HG03175 (cell line): Measurements from ENCODE around the gene PMVK.

Experiments
- ATAC-seq: cut with Tn5 transposase; IDR thresholded peaks from one replicate; pipeline ENCODE4 v1.9.1; 2021; ENCODE audit warnings: mild to moderate bottlenecking, moderate library complexity; ENCODE audit not compliant: unreplicated experiment

Gene PMVK

DNA sequence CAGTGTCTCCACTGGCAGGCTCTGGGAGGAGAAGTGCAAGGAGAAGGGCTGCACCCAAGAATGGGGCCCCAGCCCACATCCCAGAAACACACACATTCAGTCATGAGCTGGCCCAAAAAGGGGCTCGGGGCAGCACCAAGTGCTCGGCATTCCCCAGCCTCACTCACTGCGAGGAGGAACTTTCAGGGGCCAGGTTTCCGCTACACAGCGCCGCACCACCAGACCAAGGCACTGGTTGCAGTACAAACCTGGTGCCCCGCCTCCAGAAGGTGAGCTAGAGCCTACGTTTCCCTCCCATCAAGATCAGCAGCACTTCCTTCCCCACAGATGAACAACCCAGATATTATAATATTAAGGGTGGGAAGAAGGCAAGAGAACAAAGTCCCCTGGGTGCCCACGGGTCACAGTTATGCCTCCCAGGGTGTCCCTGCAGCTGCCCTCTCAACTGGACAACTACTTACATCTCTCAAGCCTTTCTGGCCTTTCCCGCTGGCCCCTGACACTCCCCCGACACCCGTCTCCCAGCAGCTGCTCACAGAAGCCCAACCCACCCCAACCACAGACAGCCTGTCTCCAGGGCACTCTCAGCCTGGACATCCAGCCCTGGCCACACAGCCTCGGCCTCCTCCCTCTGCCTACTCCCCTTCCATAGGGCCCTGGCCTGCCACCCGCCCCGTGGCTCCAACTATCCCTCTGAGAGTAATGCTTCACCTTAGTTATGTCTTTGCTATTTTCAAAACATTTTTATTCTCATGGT is 15.6 kb upstream of the PMVK start:
- ATAC-seq: no peak

DNA sequence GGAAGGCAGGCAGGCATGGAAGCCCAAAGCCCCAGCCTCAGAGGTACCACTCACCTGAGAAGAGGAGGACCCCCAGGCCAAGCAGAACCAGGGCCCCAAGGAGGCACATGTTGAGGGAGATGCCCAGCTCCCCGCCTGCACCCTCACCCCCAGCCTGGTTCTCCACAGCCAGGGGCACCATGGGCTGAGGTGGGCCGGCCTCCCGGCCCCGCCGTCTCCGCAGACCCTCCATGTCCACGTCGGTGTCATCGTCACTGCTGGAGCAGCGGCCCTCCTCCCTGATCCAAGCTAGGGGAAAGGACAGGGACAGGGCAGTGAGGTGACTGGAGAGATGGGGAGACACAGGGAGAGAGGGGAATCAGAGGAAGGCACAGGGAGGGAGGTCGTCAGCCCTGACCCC is 11.6 kb upstream of the PMVK start:
- ATAC-seq: no peak

DNA sequence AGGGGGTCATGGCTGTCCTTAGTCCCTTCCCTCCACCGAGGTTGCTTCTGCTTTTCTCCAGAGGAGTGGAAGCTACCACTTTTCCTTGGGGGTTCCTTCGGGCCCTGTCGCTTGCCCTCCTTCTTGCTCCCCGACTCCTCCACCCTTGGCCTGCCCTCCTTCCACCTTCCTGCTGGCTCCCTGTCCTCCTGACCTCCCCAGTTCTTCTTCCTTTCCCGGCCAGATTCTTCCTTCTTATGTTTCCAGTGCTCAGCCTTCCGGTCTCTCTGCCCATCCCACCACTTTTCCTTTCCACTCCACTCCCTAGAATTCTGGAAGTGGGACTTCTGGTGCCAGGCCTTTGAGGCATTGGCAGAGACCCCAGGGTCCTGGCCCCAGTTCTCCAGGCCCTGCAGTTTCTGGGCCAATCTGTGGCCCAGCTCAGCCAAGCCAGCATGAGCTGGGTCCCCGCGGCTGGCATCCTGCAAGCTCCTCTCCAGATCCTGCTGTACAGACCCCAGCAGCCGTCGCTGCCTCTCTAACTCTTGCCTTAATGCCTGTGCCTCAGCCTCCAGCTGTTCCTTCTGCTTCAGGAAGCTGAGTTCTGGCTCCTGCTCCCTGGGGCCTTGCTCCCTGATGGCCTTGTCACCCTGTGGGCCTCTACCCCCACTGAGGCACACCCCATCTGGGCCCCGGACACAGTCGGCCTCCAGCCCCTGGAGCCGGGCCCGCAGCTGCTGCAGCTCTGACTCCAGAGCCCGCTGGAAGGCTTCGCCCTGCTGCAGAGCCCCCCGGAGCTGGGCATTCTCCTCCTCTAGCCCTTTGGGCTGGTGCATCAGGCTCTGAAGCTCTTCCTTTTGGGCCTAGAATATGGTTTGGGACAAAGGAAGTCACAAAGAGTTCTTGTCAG is 9.7 kb upstream of the PMVK start:
- no peak for ATAC-seq

DNA sequence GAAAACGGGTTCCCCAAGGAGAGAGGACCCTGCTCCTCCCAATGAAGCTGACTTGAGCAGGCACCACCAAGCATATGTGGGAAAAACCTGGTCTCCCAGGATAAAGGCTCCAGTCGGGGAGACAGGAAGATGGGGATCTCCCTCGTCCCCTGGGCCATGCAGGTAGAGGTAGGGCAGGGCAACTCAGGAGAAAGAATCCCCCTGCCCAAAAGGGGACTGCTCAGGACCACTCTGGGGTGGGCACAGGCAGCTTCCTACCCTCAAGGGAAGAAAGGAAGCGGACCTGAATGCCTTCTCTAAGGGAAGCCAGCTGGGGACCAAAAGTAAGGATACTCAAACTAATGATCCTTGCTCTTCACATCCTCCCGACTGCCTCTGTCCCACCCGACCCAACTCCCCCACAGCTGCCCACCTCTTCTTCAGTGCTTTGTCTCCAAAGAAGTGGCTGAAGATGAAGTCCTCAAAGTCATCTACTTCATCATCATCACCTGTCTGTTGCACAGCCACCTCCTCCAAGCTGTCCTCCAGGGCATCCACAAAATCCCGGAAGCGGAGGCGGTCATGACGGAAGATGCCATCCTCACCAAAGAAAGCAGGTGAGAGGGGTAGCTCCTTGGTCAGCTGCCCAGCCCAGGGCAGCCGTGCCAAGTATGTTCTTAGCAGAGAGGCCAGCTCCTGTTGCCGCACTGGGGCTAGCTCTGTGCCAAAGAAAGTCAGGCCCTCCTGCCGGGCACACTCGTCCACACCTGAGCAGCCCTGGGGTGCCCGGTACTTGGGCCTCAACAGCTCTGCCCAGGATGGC is 8.8 kb upstream of the PMVK start:
- ATAC-seq: no peak

DNA sequence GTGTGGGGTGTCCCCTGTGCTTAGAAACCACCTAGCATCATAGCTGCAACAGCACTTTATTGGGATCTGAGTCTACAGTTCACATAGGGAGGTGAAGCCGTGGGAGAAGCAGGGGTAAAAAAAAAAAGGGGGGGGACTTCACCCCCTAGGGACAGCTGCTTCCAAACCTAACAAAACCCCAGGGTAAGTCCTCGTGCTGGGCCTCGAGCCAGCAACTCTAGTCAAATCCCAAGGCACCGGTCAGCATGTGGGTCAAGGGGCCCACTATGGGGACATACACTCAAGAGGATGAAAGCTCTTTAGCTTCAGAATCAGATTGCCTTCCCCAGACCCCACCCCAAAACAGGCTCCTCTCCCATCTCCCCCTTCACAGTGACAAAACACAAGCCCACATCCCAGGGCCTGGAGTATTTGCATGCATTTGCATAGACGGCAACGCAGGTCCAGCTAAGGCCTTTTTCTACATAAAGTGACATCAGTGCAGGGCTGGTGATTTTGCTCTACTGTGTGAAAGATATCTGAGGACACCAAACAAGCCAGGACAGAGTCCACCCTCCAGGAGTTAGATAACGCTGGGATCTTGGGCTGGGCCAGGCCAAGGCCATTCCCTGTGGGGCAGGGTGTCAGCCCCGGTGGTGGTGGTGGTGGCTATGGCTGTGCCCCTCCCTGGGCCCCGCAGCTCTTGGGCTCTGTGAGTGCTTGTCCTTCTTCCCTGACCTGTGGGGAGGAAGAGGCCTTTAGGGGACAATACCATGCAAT is 8.1 kb upstream of the PMVK start:
- ATAC-seq: no peak

DNA sequence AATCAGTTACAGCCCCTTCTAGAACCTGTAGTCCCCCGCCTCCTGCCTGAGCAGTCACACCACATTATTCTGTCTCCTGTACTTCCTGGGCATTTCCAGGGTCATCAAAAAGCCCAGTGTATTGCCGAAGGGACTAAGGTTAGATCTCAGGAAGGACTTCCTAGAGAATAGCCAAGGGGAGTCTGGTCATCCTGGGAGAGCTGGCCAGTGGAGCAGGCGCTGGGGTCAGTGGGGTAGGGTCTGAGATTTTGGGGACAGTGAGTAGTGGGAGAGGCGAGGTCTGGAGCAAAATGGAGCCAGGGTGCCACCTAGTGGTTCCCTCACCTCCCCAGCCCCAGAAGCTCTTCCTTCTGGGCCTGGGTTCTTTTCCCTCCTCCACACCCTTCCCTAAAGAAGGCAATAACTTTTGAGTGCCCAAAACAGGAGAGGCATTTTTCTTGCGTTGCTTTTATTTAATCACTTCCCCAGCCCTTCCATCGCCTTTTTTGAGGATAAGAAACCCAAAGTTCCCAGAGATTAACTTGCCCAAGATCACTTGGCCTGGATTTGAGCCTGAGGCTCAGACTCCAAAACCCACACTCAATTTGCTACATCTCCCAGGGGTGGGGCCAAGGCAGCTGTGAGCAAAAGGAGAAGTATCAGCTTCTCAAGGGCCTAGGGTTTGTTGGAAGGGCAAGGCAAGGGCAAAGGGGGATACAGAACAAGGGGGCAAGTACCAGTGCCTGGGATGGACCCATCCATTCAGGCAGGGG is 7.3 kb upstream of the PMVK start:
- no peak for ATAC-seq

DNA sequence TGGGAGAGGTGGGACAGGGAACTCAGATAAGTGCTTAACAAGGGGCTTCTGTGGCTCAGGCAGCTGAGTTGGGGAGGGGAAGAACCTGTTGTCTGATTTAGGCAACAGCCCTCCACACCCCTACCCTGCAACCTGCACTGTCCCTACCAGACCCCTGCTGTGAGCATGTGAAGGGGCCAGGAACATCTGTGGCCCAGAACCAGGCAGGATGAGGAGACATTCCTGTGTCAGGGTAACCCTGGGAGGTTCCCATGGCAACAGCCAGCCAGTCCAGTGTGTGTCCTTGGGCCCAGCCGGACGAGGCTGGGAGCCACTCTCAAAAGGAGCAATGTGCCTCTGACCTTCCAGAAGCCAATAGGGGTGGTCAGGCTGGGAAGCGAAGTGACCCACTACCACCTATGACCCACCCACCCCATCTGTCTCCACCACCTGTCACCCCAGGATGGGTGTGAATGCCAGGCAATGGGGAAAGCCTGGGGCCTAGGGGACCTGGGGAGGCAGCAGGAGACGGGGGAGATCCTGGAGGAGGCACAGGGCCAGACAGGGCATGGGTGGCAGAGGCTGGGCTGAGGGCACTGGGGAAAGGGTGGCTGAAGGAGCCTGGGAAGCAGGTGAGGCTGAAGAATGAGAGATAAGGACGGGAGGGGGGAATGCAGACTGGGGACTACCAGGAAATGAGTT is 5.0 kb upstream of the PMVK start:
- no peak for ATAC-seq

DNA sequence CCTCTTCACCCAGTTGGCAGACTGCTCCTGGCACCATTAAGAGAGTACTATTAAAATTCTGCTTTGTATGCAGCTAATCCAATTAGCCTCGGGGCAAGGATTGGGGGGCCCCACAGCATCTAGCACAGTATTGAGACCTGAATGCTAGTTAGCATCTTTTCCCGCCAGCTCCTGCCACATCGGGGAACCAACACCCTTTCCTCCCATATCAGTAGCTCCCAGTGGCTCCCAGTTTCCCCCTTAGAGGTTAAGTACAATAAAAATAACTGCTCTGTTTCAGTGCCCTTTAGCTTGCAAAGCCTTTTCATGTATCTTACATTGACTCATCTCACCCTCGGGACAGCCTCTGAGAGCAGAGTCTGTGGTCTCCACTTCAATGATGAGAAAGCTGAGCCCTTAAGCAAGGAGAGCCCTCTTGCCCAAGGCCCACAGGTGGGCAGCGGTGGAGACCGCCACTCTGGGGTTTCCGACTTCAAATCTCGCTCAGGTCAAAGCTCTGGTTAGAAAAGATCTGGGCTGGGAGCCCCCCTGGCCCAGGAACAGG is 4.2 kb upstream of the PMVK start:
- ATAC-seq: no peak

DNA sequence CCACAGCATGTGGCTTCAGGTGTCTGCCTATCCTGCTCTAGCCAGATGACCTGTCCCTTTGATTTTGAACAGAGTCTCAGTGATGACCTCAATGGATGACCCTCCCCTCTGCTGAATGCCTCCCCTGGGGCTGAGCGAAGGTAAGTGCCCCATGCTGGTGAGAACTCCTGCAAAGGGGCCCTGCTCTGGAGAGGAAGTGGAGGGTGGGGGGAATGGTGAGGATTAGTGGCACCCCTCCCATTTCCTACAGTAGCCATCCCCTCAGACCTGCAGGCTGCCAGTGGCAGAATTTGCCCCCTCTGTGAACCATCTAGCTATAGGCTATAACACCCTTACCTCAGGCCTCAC is 3.7 kb upstream of the PMVK start:
- ATAC-seq: no peak

DNA sequence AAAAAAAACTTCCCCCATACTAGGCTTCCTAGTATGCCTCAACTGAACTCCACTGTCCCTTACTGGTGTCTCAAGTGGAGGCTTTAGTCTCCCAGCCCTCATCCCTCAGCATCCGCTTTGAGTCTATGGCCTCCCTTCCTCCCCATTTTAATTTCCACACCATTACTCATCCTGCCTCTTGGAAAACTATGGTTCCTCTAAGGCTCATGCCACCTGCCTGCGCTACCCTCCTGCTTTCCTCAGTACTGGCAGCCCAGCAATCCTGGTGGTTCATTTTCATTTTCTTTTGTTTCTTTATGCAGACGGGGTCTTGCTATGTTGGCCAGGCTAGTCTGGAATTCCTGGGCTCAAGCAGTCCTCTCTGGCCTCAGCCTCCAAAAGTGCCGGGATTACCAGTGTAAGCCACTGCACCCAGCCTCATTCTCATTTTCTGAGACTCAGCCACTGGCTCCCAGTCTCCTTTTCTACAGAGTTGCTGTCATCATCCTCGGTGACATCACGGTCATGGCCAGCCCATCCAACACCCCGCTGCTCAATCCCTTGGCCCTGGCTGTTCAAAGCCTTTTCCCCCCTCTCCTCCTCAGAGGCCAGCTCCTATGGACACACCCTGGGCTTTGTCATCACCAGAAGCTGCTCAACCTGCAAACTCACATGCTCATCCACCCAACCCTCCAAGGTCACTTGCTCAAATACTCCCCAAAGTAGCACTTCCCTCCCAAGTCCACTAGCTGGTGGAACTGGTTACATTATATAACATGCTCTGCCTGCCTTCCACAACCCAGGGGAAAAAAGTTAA is 2.3 kb upstream of the PMVK start:
- ATAC-seq: no peak

DNA sequence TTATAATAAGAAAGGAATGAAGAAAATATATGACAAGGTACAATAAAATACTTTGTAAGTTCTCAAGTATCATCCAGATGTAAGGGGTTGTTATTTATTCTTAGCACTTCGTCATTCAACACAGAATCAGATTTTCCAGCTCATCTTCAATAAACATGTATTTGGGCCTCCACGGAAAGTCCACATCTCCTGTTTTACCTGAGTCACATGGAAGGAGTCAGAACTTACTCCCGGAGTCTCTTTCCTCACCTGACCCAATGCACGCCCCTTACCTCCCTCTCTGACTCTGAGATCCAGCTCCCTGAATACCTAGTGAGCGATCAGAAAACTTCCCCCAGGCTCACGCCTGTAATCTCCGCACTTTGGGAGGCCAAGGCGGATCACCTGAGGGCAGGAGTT is 1.5 kb upstream of the PMVK start:
- no peak for ATAC-seq

DNA sequence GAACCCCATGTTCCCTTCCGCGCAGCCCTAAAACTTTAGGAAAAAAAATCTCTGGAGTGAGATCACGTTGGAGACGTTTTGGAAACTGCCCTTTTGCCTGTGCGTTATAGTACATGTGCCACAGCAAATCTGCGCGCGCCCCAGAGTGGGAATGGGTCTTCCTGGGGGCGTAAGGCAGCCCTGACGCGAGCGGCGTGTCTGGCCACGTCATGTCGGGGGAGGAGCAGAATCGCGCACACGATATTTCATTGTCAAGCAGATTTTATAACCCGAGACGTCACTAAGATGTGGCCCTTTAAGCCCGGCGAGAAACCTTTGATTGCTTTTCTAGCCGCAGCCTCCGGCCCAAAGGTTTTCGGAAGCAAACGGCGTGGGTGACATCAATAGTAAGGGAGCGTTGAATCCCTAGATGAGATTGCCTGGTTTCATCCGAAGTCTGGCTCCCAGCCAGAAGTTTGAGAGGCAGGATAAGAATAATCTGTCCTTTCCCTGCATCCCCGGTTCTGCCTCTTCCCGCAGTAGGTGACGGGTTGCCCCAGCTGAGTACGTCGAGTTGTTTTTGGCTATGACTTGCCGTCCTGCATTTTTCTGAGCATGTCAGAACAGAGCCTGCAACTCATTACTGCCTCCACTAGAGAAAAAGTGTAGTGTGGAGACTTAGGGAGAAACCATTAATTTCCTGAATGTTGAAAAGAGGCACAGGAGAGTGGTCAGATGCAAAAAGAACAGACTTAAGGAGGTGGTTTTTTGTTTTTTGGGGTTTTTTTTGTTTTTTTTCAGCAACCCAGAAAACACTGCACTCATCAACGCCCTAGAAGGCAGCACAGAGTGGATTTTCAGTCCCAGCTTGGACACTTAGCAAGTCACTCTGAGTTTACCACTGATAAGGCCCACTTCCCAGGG is 817 bp upstream of the PMVK start:
- ATAC-seq: peak; percentile 65

DNA sequence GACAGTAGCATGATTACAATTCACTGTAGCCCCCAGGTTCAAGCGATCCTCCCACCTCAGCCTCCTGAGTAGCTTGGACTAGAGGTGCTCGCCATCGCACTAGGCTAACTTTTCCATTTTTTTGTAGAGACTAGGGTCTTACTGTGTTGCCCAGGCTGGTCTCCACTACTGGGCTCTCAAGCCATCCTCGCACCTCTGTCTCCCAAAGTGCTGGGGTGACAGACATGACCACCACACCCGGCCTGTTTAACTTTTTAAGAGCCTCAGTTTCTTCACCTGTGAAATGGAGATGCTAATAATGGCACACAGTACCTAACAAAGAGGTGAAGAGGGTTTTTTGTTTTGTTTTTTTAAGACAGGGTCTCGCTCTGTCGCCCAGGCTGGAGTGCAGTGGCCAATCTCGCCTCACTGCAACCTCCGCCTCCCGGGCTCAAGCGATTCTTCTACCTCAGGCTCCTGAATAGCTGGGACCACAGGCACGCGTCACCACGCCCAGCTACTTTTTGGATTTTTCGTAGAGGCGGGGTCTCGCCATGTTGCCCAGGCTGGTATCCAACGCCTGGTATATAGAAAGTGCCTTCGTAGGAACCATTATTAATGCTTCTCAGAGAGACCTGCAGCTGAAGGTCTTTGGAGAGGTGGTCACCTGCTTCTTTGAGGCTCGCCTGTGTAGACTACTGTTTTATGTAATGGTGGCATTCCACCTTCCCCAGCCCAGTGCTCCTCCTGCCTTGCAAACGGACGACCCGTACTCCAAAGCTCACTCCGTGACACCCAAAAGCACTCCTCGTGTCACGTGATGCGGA is 567 bp downstream of the PMVK start:
- no peak for ATAC-seq

DNA sequence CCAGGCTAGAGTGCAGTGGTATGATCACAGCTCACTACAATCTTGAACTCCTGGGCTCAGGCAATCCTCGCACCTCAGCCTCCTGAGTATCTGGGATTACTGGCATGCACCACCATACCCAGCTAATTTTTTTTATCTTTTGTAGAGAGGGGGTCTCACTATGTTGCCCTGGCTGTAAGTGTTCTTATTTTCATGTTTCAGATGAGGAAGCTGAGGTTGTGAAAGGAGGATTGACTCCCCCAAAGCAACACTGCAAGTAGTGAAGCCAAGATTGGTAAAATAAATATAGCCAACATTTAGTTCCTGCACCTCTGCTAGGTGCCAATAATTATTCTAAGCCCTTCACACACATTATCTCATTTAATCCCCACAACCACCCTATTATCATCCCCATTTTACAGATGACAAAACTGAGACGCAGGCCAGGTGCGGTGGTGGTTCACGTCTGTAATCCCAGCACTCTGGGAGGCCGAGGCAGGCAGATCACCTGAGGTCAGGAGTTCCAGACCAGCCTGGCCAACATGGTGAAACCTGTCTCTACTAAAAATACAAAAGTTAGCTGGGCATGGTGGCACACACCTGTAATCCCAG is 2.1 kb downstream of the PMVK start:
- no peak for ATAC-seq

DNA sequence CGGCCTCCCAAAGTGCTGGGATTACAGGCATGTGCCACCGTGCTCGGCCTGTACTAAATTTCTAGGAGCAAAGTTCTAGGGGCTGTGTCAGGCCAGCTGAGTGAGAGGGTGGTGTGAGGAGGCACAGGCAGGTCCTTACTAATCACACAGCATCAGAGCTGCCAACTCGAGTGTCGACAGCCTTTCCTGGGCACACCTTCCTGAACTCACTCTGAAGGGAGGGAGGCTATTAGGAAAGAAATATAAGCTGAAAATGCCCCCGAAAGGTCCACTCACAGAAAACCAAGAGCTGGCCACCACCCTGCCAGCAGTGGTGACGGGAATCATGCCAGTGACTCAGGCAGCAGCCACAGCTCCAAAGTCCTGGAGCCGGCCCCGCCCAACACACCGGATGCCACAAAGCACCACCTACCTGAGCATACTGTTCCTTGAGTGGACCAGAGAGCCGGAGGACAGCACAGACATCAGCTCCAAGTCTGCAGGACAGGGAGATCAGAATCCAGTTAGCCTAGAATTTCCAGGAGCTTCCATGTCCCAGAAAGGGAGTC is 4.5 kb downstream of the PMVK start:
- no peak for ATAC-seq

DNA sequence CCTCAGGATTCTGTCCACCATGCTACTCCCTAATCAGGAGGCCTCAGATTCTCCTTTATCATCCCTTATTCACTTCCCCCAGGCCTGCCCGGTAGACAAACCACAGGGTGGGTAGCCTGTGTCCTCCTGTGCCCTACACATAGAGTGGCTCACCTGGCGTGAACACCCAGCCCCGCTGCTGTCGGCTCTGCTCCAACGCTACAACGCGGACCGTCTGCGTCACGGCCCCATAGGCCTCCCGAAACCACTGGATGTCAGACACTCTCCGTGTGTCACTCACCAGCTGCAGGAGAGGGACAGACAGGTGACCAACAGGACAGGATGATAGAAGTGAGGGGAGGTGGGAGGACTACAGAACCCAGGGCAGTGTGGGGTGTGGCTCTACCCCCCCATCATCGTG is 10.3 kb downstream of the PMVK start:
- no peak for ATAC-seq
